ENCODE measurements around the gene NTRK2. TPM values are rescaled to one million over a fixed set of nuclear protein-coding genes. Genes with fewer than 3 reads are reported as not detected.

The NTRK2 gene
- polyA plus RNA-seq, 1 donor (not counting 4 experiments of a cell fraction or from before 2014, with no cell fraction given), result 0.08 TPM

- peak overlapping the region; percentile 55 for H3K4me2 ChIP-seq (ENCODE audit: control insufficient read depth, extremely low read depth, insufficient read depth, low read depth, low read length)
- FAIRE-seq (peak; percentile 97), DNase-seq (ENCODE audit: low read depth, low spot score) (peak; percentile 89)
- no peak overlapping the region for H2AFZ ChIP-seq (ENCODE audit: control insufficient read depth, low read length)
- no peaks in the 10 kb centered on the region for H4K20me1 ChIP-seq (ENCODE audit: control insufficient read depth, extremely low read depth, insufficient read depth, low read length)
- H3K79me2 ChIP-seq (ENCODE audit: control insufficient read depth, insufficient read depth, low read length), result no peaks in the 10 kb centered on the region
- TF ChIP-seq CTCF (optimal IDR thresholded peaks at IDR 0.05 in 1 of 3, IDR thresholded peaks at IDR 0.05 in 1 of 3, conservative IDR thresholded peaks at IDR 0.05 in 1 of 3; ENCODE audit: extremely low read depth in 1 of 3, insufficient read depth in 2 of 3, low read length in 3 of 3), result no peak
- TF ChIP-seq EZH2 (IDR thresholded peaks at IDR 0.05; ENCODE audit: low read length), result no peak
- peaks cover 16% of the 10 kb centered on the region for H3K4me1 ChIP-seq (ENCODE audit: control insufficient read depth, extremely low read depth, insufficient read depth, low read length)
- no peaks in the 10 kb centered on the region for H3K9me1 ChIP-seq (ENCODE audit: control insufficient read depth, extremely low read depth, insufficient read depth, low read length)
- H3K27me3 ChIP-seq (ENCODE audit: control insufficient read depth, extremely low read depth, insufficient read depth, low read length), result no peaks in the 10 kb centered on the region
- dilution Hi-C loops (cut with MboI; ENCODE audit: extremely low pct_ligation_motif_present, low sequenced_read_pairs), result no loop called here
- no peak overlapping the region for H3K4me3 ChIP-seq (ENCODE audit: control insufficient read depth in 2 of 3, extremely low read depth in 1 of 3, insufficient read depth in 2 of 3, low read depth in 1 of 3, low read length in 3 of 3)
- H3K36me3 ChIP-seq (ENCODE audit: control insufficient read depth in 2 of 2, extremely low read depth in 1 of 2, insufficient read depth in 2 of 2, low read length in 2 of 2), result no peaks in the 10 kb centered on the region
- H3K9ac ChIP-seq (ENCODE audit: control insufficient read depth, extremely low read depth, insufficient read depth, low read length), result no peak overlapping the region
- peak overlapping the region; percentile 23 for H3K27ac ChIP-seq (ENCODE audit: control insufficient read depth, insufficient read depth, low read length)
- H3K9me3 ChIP-seq (ENCODE audit: control insufficient read depth, low read depth, low read length), result no peaks in the 10 kb centered on the region
These were observed 182.5 kb downstream of the NTRK2 start for GRCh38 chr9:84851935-84852585.

- H3K9me1 ChIP-seq (ENCODE audit: control insufficient read depth, extremely low read depth, insufficient read depth, low read length), result no peaks in the 10 kb centered on the region
- no peak overlapping the region for H3K4me3 ChIP-seq (ENCODE audit: control insufficient read depth in 2 of 3, extremely low read depth in 1 of 3, insufficient read depth in 2 of 3, low read depth in 1 of 3, low read length in 3 of 3)
- DNase-seq (ENCODE audit: low read depth, low spot score), result no peak
- H3K9me3 ChIP-seq (ENCODE audit: control insufficient read depth, low read depth, low read length), result no peaks in the 10 kb centered on the region
- no peak for TF ChIP-seq CTCF (optimal IDR thresholded peaks at IDR 0.05 in 1 of 3, IDR thresholded peaks at IDR 0.05 in 1 of 3, conservative IDR thresholded peaks at IDR 0.05 in 1 of 3; ENCODE audit: extremely low read depth in 1 of 3, insufficient read depth in 2 of 3, low read length in 3 of 3)
- TF ChIP-seq EZH2 (IDR thresholded peaks at IDR 0.05; ENCODE audit: low read length), result no peak
- no peaks in the 10 kb centered on the region for H3K27me3 ChIP-seq (ENCODE audit: control insufficient read depth, extremely low read depth, insufficient read depth, low read length)
- H3K79me2 ChIP-seq (ENCODE audit: control insufficient read depth, insufficient read depth, low read length), result no peaks in the 10 kb centered on the region
- H3K9ac ChIP-seq (ENCODE audit: control insufficient read depth, extremely low read depth, insufficient read depth, low read length), result no peak overlapping the region
- dilution Hi-C loops (cut with MboI; ENCODE audit: extremely low pct_ligation_motif_present, low sequenced_read_pairs), result no loop called here
- no peaks in the 10 kb centered on the region for H4K20me1 ChIP-seq (ENCODE audit: control insufficient read depth, extremely low read depth, insufficient read depth, low read length)
- H2AFZ ChIP-seq (ENCODE audit: control insufficient read depth, low read length), result no peak overlapping the region
- peaks cover 16% of the 10 kb centered on the region for H3K4me1 ChIP-seq (ENCODE audit: control insufficient read depth, extremely low read depth, insufficient read depth, low read length)
- FAIRE-seq, result no peak
- H3K27ac ChIP-seq (ENCODE audit: control insufficient read depth, insufficient read depth, low read length), result no peak overlapping the region
- H3K36me3 ChIP-seq (ENCODE audit: control insufficient read depth in 2 of 2, extremely low read depth in 1 of 2, insufficient read depth in 2 of 2, low read length in 2 of 2), result no peaks in the 10 kb centered on the region
- H3K4me2 ChIP-seq (ENCODE audit: control insufficient read depth, extremely low read depth, insufficient read depth, low read depth, low read length), result no peak overlapping the region
These were observed 183.2 kb downstream of the NTRK2 start for GRCh38 chr9:84852617-84853301.
